Retinal pigment epithelial cell (primary cell): ENCODE measurements around the gene MRPL49.

ENCODE experiments used
- DNase-seq: peaks from one replicate; pipeline ENCODE4 v3.0.0-alpha.2; 2010; ENCODE audit warnings: low read depth
- H3K4me3 ChIP-seq: 2 replicates; pipeline ENCODE4 v1.5.1; 2011; ENCODE audit warnings: mild to moderate bottlenecking, low read length, control low read depth, moderate library complexity
- TF ChIP-seq, protein P1 (sequence below): conservative IDR thresholded peaks from 2 replicates; pipeline ENCODE4 v1.5.1; 2011; ENCODE audit warnings: low read depth, low read length, control low read depth, inconsistent platforms

Gene MRPL49

GRCh38 chr11:65083834-65084597, 38.1 kb upstream of the MRPL49 start, which contains the start of the genes CDCA5 and ZFPL1:
Gene CDCA5 (minus strand): TSS chr11:65084040. CDS start chr11:65083978, 62 bp downstream.
Gene ZFPL1 (plus strand): TSS chr11:65084222. CDS start chr11:65084699, 477 bp downstream.
- DNase-seq = peak; percentile 70
- TF ChIP-seq, protein P1, sequence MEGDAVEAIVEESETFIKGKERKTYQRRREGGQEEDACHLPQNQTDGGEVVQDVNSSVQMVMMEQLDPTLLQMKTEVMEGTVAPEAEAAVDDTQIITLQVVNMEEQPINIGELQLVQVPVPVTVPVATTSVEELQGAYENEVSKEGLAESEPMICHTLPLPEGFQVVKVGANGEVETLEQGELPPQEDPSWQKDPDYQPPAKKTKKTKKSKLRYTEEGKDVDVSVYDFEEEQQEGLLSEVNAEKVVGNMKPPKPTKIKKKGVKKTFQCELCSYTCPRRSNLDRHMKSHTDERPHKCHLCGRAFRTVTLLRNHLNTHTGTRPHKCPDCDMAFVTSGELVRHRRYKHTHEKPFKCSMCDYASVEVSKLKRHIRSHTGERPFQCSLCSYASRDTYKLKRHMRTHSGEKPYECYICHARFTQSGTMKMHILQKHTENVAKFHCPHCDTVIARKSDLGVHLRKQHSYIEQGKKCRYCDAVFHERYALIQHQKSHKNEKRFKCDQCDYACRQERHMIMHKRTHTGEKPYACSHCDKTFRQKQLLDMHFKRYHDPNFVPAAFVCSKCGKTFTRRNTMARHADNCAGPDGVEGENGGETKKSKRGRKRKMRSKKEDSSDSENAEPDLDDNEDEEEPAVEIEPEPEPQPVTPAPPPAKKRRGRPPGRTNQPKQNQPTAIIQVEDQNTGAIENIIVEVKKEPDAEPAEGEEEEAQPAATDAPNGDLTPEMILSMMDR = no peak
- H3K4me3 ChIP-seq = peak within 1 kb of the TSS; percentile 72

- DNase-seq = no peak
- TF ChIP-seq, protein P1 = no peak
- H3K4me3 ChIP-seq = peak overlapping the region; percentile 72
These were observed 37.3 kb upstream of the MRPL49 start for GRCh38 chr11:65084598-65085375.

GRCh38 chr11:65085446-65085845, 36.7 kb upstream of the MRPL49 start:
- TF ChIP-seq, protein P1 = no peak
- no peak overlapping the region for H3K4me3 ChIP-seq
- DNase-seq = no peak

DNA sequence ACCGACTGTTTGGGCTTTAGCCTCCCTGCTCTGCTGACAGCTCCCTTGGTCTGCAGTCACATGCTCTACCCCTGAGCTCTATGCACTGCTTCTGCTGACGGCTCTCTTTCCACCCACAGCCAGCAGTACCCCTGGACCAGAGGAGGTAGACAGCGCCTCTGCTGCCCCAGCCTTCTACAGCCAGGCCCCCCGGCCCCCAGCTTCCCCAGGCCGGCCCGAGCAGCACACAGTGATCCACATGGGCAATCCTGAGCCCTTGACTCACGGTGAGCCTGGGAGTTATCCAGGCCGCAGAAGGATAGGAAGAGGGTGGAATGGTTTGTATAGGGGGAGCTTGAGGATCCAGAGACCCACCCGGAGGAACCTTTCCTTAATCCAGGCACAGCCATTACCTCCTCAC, 35.3 kb upstream of the MRPL49 start:
- no peak for DNase-seq
- TF ChIP-seq, protein P1 = no peak
- no peak overlapping the region for H3K4me3 ChIP-seq

- no peak for DNase-seq
- TF ChIP-seq, protein P1 = no peak
- no peak overlapping the region for H3K4me3 ChIP-seq
These were observed 34.9 kb upstream of the MRPL49 start for GRCh38 chr11:65087216-65087615.

- no peak for DNase-seq
- no peak overlapping the region for H3K4me3 ChIP-seq
- TF ChIP-seq, protein P1 = no peak
These were observed 34.3 kb upstream of the MRPL49 start for GRCh38 chr11:65087827-65088226.

DNA sequence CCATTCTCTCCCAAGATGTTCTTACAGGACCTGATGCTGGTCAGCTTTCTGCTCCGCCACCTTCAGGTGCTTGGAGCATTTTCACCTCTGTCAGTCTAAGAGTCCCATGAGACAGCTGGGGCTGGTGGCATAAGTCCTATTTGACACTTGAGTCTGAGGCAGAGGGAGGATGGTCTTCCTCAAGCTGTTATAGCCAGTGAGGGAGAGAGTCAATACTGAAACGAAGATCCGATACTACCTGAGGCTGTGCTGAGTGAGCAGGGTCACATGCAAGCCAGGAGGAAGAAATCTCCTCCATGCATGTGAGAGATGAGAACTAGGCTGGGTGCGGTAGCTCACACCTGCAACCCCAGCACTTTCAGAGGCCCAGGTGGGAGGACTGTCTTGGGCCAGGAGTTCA, 32.5 kb upstream of the MRPL49 start:
- no peak overlapping the region for H3K4me3 ChIP-seq
- TF ChIP-seq, protein P1 = no peak
- no peak for DNase-seq
